GM19351 (cell line): ENCODE data around the gene KIF21B.

Experiments
- ATAC-seq: cut with Tn5 transposase; IDR thresholded peaks from one replicate; pipeline ENCODE4 v1.9.1; 2021; ENCODE audit warnings: mild to moderate bottlenecking, moderate library complexity; ENCODE audit not compliant: unreplicated experiment

KIF21B gene

GRCh38 chr1:201020040-201020591 lies 3.4 kb downstream of the KIF21B start:
- ATAC-seq: no peak

GRCh38 chr1:201019321-201019977 lies 4.1 kb downstream of the KIF21B start:
- peak; percentile 65 for ATAC-seq

- no peak for ATAC-seq
Measured at GRCh38 chr1:201017828-201018163, 5.7 kb downstream of the KIF21B start.

- ATAC-seq: no peak
Measured at GRCh38 chr1:201016943-201017827, 6.3 kb downstream of the KIF21B start.

- no peak for ATAC-seq
Measured at GRCh38 chr1:201016211-201016651, 7.3 kb downstream of the KIF21B start.

- ATAC-seq: no peak
Measured at GRCh38 chr1:201015551-201016091, 7.9 kb downstream of the KIF21B start.

GRCh38 chr1:201014816-201015200 lies 8.7 kb downstream of the KIF21B start:
- ATAC-seq: no peak

GRCh38 chr1:201013991-201014815 lies 9.3 kb downstream of the KIF21B start:
- no peak for ATAC-seq

- no peak for ATAC-seq
Measured at GRCh38 chr1:201013031-201013485, 10.5 kb downstream of the KIF21B start.

GRCh38 chr1:201011616-201012015 lies 11.9 kb downstream of the KIF21B start:
- no peak for ATAC-seq

- no peak for ATAC-seq
Measured at GRCh38 chr1:201009962-201010645, 13.4 kb downstream of the KIF21B start.

GRCh38 chr1:201008666-201009360 lies 14.7 kb downstream of the KIF21B start:
- no peak for ATAC-seq

- ATAC-seq: no peak
Measured at GRCh38 chr1:201007481-201007880, 16.0 kb downstream of the KIF21B start.

- ATAC-seq: no peak
Measured at GRCh38 chr1:201006450-201006849, 17.1 kb downstream of the KIF21B start.

- ATAC-seq: no peak
Measured at GRCh38 chr1:201004732-201005131, 18.8 kb downstream of the KIF21B start.

GRCh38 chr1:201004154-201004553 lies 19.4 kb downstream of the KIF21B start:
- ATAC-seq: no peak

GRCh38 chr1:201002510-201002909 lies 21.0 kb downstream of the KIF21B start:
- no peak for ATAC-seq

GRCh38 chr1:201001962-201002361 lies 21.6 kb downstream of the KIF21B start:
- no peak for ATAC-seq

- no peak for ATAC-seq
Measured at GRCh38 chr1:201000391-201000790, 23.1 kb downstream of the KIF21B start.

- ATAC-seq: no peak
Measured at GRCh38 chr1:200999667-201000066, 23.8 kb downstream of the KIF21B start.
